ENCODE data around the gene RNLS.
A peak's percentile ranks its signal among the peaks of the same experiment; 100 is the strongest.

RNLS gene

DNA sequence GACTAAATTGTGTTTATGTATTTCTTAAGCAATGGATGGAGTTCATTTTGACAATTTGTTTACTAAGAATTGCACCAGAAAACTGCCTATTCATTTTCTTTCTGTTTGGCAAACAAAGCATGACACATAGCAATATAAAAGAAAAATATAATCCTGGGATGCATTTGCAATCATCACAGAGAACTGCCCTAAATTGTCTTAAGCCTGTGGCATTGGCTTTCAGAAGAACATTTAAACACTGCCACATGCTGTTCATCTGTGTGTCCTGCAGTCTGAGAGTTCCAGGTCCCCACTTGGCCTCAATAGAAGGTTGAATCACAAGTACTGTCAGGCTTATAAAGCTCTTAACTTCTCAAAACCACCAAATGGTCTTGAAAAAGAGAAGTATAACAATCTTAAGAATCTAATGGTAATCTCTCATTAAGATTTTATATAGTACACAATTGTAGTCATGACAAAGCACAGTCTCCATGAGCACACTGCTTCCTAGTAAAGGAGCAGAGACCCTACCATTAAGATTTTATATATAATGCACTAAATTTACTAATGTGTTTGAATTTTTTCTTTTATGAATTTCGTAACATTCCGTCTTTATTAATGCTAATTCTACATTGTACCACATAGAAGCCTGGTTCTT lies 29.9 kb downstream of the RNLS start:
- DNase-seq (ENCODE audit: extremely low read depth in 1 of 2, low read depth in 1 of 2) = peak in 1 of 2 donors; percentile 2

DNA sequence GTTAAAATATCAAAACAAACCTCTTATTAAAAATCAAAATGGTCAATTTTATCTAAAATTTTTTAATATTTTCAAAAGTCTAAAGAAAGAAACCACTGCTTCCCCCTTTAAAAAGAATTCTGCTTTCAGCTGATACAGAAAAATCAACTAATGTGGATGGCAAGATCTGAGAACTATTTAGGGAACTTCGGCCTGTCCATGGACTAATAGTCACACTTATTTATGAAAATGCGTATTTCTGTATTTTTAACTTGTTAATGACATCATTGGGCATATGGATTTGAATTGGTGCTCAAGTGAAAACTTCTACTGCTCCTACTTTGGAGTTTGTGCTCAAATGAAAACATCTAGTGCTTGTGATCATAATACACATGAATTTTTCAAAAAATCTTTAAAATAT lies 31.9 kb downstream of the RNLS start:
- no peak for DNase-seq (ENCODE audit: extremely low read depth in 1 of 2, low read depth in 1 of 2)

DNA sequence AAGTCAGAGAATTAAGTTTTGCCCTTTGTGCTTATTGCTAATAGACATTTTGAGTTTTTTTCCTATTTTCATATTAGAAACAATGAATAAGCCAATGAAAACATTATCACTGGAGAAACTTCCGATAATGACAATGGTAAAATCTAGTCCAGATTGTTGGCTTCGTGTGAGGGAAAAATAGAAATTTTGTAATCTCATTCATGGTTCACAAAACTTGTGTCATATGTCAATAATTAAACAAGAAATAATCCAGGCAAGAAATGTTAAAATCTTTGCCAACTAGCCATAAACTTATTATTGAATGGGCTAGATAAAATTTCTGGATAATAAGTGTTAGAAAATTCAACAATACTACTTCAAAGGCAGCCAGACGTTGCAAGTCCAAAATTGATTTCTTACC lies 36.6 kb downstream of the RNLS start:
- DNase-seq (ENCODE audit: extremely low read depth in 1 of 2, low read depth in 1 of 2) = no peak

DNA sequence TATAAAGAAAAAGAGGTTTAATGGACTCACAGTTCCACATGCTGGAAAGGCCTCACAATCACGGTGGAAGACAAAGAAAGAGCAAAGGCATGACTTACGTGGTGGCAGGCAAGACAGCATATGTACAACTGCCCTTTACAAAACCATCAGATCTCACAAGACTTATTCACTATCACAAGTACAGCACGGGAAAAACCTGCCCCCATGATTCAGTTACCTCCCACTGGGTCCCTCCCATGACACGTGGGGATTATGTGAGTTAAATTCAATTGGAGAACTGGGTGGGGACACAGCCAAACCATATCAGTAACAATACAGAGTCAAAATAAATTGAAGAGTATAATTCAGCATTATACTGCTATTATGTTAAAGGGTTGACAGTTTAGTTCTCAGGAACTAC lies 37.8 kb downstream of the RNLS start:
- no peak for DNase-seq (ENCODE audit: extremely low read depth in 1 of 2, low read depth in 1 of 2)

DNA sequence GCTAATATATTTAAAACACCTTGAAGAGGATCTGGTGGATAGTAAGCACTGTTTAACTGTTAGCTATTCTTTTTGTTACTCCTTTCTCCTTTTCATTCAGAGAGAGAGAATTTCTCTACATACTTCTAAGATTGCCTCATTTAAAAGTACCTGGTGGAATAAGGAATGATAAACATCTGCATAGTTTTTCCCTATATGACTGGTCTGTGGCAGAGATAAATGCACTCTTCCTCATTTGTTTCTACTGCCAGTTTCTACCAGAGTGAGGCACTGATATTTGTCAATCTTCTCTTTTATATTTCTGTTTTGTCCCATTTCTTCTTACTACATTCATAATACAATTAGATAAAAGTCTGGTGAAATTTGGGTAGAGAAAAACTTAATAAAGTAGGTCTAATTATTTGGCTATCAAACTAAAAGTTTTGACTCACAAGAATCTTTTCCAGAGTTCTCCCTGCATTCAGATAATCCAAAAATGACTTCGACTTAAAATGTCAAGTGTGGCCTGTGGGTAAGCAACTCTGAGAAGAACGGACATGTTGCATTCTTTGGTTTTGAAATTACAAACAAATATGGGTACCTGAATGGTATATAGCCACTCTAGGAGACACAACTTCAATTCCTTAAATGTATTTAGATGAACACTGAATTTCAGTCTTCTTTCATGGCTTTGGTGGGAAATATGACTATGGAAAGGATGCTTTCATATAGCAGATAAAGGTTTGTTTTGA lies 38.8 kb downstream of the RNLS start:
- DNase-seq (ENCODE audit: extremely low read depth in 1 of 2, low read depth in 1 of 2) = no peak

DNA sequence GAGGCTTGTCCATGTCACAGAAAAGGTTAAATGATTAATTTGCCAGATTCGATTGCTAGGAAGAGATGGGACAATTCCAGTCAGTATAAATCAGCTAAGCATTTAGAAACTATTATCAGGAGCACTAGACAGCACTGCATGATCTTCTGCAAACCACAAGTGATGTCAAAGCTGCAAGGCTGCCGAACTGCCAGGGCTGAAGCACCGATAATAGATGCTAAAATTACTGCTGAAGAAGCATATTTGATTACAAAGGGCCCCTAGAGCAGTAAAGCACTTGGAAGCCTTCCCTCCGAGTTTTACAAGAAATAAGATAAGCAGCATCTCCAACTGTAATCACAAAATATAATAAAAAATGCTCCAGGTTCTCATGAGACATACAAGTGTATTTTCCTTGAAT lies 40.6 kb downstream of the RNLS start:
- no peak for DNase-seq (ENCODE audit: extremely low read depth in 1 of 2, low read depth in 1 of 2)

DNA sequence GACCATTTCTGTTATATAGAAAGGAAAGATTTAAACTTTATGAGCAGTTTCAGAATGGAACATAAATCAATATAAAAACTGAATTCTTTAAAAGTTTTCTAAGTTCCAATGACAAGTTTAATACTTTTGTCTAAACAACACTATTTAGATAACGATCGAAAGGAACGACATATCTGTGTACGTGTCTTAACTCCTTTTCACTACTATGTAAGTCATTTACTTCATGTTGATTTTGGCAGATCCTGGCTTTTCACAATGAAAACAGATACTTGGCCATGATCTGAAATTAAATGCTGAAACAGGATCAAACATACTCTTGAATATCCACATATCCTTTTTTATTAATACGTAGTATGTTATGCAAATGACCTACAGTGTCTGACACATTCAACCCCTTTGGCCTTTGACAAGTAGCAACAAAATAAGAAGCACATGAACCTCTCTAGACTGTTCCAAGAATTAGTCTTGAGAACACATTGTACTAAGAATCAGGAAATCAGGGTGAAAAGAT lies 41.9 kb downstream of the RNLS start:
- no peak for DNase-seq (ENCODE audit: extremely low read depth in 1 of 2, low read depth in 1 of 2)

DNA sequence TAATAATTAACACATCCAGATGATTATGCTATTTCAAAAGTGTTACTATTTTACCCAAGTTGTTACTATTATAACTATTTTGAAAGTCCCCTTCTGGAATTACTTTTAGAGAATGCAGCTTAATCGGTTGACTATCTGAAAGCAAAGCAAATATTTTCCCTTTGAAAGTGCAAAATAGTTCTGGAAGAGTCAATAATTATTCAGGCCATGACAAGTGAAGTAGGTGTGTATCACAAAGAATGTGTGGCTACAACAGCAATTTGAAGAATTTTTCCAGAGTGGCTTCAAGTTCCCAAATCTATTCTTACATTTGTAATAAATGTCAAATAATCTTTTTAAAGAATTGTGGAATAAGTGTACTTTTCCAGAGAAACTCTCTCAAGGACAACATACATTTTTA lies 42.8 kb downstream of the RNLS start:
- DNase-seq (ENCODE audit: extremely low read depth in 1 of 2, low read depth in 1 of 2) = no peak

DNA sequence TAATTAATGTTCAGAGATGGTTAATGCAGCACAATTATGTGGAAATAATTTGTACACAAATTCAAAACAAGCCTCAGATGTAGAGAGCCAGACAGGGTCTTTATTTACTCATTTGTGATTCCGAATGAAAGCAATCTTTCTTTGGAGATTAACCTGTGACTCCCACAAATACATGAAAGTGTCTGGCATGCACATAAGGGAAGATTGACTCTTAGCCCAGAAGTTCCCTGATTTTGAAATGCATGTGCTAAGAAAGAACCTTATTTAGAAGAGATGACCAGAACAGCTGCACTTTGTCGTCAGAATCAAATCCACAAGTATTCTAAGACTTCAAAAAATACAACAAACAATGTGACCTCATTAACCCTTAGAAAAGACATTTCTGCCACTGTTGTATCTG lies 45.1 kb downstream of the RNLS start:
- DNase-seq (ENCODE audit: extremely low read depth in 1 of 2, low read depth in 1 of 2) = no peak

DNA sequence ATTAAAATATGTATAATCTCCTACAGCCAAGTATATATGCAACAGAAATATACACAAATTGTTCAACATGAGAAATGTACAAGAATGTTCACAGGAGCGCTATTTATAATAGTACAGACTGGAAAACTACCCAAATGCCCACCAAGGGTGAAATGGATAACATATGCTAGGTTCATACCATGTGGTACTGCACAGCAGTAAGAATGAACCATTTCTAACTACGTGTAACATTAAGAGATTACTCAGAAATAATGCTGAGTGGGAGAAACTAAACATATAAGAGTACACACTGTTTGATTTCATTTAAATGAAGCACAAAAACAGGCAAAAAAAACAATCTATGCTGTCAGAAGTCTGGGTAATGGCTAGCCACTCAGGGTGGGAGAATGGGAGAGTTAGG lies 45.8 kb downstream of the RNLS start:
- DNase-seq (ENCODE audit: extremely low read depth in 1 of 2, low read depth in 1 of 2) = no peak

DNA sequence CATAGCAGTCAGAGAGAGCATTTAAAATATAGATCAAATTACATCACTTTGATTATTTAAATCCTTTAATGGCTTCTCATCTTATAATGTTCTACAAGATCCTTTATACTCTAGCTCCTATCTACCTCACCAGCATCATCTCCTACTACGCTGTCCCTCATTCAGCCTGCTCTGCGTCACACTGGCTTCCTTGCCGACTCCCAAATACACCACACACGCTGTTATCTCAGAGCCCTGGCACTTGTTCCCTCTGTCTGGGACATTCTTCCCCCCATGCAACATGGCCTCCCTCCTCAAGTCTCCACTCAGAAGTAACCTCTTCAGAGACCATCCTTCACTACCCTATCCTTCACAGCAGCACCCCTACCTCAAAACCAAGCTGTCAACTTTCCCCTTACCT lies 46.7 kb downstream of the RNLS start:
- no peak for DNase-seq (ENCODE audit: extremely low read depth in 1 of 2, low read depth in 1 of 2)

DNA sequence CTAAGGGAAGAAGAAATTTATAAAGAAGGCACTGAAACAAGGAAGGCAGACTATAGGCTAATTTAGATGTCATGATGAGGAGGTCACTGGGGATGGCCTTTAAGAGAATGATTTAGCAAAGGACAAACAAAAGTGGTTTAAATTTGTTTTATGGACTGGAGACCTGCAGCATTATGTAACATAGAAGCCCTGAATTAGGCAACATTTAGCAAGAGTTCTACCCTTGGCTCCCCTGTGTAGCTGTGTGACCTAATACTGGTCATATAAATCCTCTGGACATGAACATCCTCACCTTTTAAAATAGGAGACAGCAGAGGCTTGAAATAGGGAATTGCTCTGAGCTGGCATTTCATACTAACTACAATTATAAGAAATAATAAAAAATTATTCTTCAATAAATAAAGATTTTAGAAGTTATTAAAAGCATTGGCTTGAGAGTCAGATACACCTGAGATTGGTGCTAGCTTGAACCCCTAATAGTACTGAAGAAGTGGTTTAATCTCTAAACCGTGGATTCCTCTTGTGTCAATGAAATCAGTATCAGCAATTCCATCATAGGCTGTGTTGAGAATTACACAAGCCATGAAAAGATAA lies 48.9 kb downstream of the RNLS start:
- DNase-seq (ENCODE audit: extremely low read depth in 1 of 2, low read depth in 1 of 2) = no peak

DNA sequence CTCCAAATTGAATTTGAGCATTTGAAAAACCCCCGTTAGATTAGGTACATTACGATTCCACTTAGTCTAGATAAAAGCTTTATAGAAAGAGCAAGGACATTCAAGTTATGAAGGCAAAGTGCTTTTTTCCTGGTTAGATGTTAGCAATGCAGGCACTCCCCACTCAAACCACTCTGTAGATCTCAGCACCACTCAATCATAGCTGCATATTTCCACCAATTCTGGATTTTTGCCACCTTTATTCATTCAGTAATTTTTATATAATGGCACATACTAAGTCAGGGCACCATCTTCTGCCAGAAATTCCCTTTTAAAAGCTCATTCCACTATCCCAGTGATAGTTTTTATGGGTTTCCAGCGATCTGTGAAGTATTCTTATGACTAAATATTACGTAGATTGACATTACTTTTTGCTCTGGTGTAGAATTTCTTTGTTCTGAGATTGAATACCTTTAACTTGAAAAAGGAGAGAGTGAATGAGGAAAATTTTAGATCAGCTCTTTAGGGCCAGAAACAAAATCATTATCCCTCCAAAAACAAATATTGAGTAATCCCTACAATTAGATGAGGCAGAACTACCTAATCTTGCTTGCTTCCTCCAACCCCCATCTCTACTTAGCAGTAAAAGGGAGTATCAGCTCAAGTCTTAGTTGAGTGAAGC lies 51.6 kb downstream of the RNLS start:
- DNase-seq (ENCODE audit: extremely low read depth in 1 of 2, low read depth in 1 of 2) = no peak

DNA sequence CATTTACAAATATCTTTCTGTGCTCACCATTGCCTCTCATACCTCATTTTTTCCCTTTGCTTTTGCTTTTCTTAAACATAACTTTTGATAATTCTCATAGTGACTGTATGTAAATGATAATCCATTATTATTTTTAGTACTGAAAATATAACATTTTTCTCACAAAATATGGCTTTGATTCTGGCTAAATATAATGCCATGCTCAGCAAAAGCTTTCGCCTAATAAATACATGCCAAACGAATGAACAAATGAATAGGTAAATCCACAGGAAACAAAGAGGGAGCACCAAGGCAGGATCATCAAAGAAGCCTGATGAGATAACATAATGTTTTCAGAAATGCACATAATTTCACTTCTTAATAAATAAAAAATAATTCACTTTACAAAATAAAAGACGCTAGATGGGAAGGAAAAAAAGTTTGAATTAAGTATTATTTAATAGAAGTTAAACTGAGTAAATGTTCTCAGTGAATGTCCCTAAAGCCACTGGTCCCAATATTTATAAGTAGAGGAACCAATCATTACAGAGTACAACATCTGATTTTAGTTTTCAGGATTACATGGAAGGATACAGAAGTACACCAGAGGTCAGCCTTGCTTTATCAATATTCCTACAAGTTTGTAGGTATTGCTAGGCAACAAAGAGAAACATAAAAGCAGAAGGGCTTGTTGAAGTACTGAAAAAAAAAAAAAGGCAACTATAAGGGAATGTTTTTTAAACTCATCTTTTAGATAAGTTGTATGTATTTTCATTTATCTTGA lies 52.3 kb downstream of the RNLS start:
- no peak for DNase-seq (ENCODE audit: extremely low read depth in 1 of 2, low read depth in 1 of 2)

DNA sequence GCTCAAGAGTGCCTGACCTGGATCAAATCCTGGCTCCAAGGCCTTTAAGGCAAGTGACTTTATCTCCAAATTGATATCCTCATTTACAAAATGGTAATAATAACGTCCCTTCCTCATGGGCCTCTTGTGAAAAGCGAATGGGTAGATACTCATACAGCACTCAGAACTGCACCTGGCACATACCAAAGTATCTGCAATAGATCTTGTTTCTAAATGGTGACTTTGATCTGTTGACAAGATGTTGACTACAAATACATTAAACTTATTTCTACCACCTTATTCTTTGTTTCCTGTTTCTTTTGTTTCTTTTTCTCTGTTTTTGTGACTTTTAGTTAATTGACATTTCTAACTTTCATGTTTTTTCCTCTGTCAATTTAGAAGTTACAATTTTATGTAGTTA lies 53.0 kb downstream of the RNLS start:
- DNase-seq (ENCODE audit: extremely low read depth in 1 of 2, low read depth in 1 of 2) = no peak

DNA sequence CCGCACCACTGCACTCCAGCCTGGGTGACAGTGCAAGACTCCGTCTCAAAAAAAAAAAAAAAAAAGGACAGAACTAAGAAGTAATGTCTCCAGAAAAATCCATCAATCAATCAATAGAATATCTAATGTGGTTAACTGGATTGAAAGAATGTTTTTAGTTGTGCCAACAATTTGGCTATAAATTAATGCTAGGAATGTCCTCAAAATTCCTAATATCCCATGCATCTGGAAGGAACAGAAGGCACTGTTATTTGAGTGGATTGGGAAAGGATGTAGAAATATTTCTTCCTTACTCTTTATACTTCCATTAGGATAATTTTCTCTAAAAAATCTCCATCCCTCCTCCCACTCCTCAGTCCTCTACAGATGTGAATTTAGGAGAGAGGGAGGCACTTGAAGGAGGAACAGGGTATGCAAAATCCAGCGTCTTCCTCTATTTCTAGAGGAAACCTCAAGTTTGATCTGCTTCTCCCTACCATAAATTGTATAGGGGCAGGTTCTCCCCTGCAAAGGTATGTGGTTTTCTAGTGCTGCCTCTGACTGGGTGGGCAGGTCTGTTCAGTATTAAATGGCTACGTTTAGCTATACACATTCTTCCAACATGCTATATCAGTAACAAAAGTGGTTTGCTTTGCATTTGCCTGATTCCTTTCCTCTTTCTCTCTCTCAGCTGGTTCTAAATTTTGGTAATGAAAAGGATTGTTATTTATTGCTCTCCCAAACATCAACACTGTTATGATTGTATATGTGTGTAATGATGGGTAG lies 54.1 kb downstream of the RNLS start:
- no peak for DNase-seq (ENCODE audit: extremely low read depth in 1 of 2, low read depth in 1 of 2)

DNA sequence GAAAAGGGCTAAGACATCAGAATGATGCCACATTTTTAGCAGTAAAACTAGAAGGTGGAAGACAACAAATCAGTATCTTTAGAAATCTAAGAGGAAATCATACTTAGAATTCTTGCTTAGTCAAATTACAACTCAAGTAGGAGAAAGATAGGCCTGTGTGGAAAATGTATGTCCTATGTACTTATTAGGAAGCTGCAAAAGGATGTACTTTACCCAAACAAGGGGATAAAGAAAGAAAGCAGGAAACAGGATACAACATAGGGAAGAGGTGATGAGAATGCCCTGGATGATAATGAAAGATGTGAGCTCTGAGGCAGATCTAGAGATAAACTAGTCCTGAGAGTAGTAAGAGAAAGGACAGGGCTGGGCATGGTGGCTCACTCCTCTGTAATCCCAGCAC lies 54.9 kb downstream of the RNLS start:
- no peak for DNase-seq (ENCODE audit: extremely low read depth in 1 of 2, low read depth in 1 of 2)

DNA sequence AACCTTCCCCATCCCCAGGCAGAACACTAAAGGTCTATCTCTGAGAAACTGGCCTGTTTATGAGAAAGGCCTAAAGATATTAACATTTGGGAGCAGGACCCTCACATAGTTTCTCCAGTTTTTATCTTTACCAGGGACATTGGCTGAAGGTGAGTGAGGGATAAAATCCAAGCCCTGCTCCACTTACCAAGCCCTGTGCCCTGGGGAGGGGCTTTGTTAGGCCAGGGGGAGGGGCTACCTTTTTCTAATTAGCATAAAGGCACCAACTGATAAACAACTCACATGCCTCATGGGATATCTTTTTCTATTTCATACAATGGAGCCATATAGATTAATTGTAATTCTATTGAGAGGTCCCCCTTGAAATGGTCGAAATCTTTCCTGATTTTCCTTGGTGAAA lies 55.9 kb downstream of the RNLS start:
- DNase-seq (ENCODE audit: extremely low read depth in 1 of 2, low read depth in 1 of 2) = no peak

DNA sequence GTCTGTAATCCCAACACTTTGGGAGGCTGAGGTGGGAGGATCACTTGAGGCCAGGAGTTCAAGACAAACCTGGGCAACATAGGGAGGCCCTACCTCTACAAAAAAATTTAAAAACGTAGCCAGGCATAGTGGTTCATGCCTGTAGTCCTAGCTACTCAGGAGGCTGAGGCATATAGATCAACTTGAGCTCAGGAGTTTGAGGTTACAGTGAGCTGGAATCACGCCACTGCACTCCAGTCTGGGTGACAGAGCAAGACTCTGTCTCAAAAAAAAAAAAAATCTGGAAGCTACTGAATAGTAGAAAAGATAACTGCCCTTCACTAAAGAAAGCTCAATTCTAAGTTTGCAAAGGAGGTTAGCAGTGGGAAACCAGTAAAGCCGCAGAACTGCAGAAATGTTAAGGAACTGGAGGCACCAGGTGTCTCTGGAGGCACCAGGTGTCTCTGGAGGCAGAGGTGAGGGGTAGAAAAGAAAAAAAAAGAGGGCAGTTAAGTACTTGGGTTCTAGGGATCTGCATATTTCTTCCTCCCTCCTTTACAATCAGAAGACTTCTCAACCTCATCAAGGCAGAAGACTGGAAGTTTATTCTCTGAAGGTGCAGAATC lies 56.5 kb downstream of the RNLS start:
- no peak for DNase-seq (ENCODE audit: extremely low read depth in 1 of 2, low read depth in 1 of 2)

Data from activated CD8-positive, alpha-beta memory T cell treated with anti-CD3 and anti-CD28 coated beads for 1 hour (primary cell).